PC-3 (cell line): ENCODE measurements around the gene PRDM5. TPM values are rescaled to one million over a fixed set of nuclear protein-coding genes. Genes with fewer than 3 reads are reported as not detected.

Experiments used
- ATAC-seq: fragments of 200-7000 bp; cut with Tn5 transposase; 2 replicates; pipeline ENCODE4 v1.9.1; 2020; ENCODE audit warnings: mild to moderate bottlenecking, moderate library complexity
- BruUV-seq: library from RNA; stranded (reverse); fragments of 400-500 nt; replicated peaks from 2 replicates; lab custom pipeline; 2021; lab: Mats Ljungman, UMichigan
- CTCF ChIA-PET: fragments of 300-600 bp; sonication (Branson Sonifier 250); formaldehyde crosslinking; loops from one replicate; lab custom pipeline; 2022; ENCODE audit warnings: antibody characterized with exemption; lab: Charles Lee
- POLR2A ChIA-PET: fragments of 300-600 bp; sonication (Branson Sonifier 250); formaldehyde crosslinking; loops from one replicate; lab custom pipeline; 2022; ENCODE audit warnings: antibody characterized with exemption; ENCODE audit not compliant: unreplicated experiment; lab: Charles Lee
- DNase-seq: peaks from one replicate; pipeline ENCODE4 v3.0.0-alpha.2; 2015
- H2AFZ ChIP-seq: fragments of 300-600 bp; sonication (generic); 2 replicates; pipeline ENCODE4 v1.6.0; 2016; ENCODE audit warnings: antibody characterized with exemption, low read length
- H3F3A ChIP-seq: fragments of 300-600 bp; sonication (generic); one replicate; pipeline ENCODE4 v1.6.0; 2017; ENCODE audit warnings: antibody characterized with exemption, low read length, control low read depth, mild to moderate bottlenecking; ENCODE audit not compliant: unreplicated experiment
- H3K27ac ChIP-seq: fragments of 300-600 bp; sonication (generic); 2 replicates; pipeline ENCODE4 v1.5.1; 2016; ENCODE audit warnings: mild to moderate bottlenecking, low read length
- H3K27me3 ChIP-seq: fragments of 300-600 bp; sonication (generic); 2 replicates; pipeline ENCODE4 v1.6.1; 2016; ENCODE audit warnings: low read length, mixed read lengths
- H3K36me3 ChIP-seq: fragments of 300-600 bp; sonication (generic); 2 replicates; pipeline ENCODE4 v1.6.1; 2016; ENCODE audit warnings: low read depth, mixed run types, low read length, mixed read lengths
- H3K4me1 ChIP-seq: fragments of 300-600 bp; sonication (generic); 2 replicates; pipeline ENCODE4 v1.5.1; 2016; ENCODE audit warnings: low read length; ENCODE audit not compliant: insufficient read depth
- H3K4me2 ChIP-seq: fragments of 300-600 bp; sonication (generic); 2 replicates; pipeline ENCODE4 v1.6.0; 2016; ENCODE audit warnings: low read length
- H3K4me3 ChIP-seq: fragments of 300-600 bp; sonication (generic); 2 replicates; pipeline ENCODE4 v1.5.1; 2016; ENCODE audit warnings: mild to moderate bottlenecking, low read length, mixed read lengths
- H3K79me2 ChIP-seq: fragments of 300-600 bp; sonication (generic); 2 replicates; pipeline ENCODE4 v1.6.1; 2017; ENCODE audit warnings: low read length, mixed read lengths
- H3K9ac ChIP-seq: fragments of 300-600 bp; sonication (generic); 2 replicates; pipeline ENCODE4 v1.6.0; 2016; ENCODE audit warnings: mild to moderate bottlenecking, low read length
- H3K9me2 ChIP-seq: fragments of 300-600 bp; sonication (generic); replicated peaks from 2 replicates; pipeline ENCODE4 v1.6.1; 2016; ENCODE audit warnings: mixed run types, low read length, mixed read lengths
- H3K9me3 ChIP-seq: fragments of 300-600 bp; sonication (generic); 2 replicates; pipeline ENCODE4 v1.6.1; 2016; ENCODE audit warnings: low read length, mixed read lengths
- H4K20me1 ChIP-seq: fragments of 300-600 bp; sonication (generic); 2 replicates; pipeline ENCODE4 v1.6.1; 2016; ENCODE audit warnings: low read length, mixed read lengths
- EZH2 ChIP-seq: fragments of 300-600 bp; sonication (generic); IDR thresholded peaks from one replicate; pipeline ENCODE4 v1.6.1; 2017; ENCODE audit warnings: antibody characterized with exemption, mild to moderate bottlenecking, low read length; ENCODE audit not compliant: unreplicated experiment
- EZH2phosphoT487 ChIP-seq: fragments of 300-600 bp; sonication (generic); IDR thresholded peaks from 2 replicates; pipeline ENCODE4 v1.6.1; 2018; ENCODE audit warnings: mild to moderate bottlenecking, antibody characterized with exemption, low read length, borderline replicate concordance
- intact Hi-C: fragments of 100-400 bp; cut with micrococcal nuclease; formaldehyde crosslinking; loops from 2 replicates; pipeline ENCODE4 v1.9.0; 2023
- total RNA-seq: library from RNA; depleted of rRNA; stranded (reverse); fragments of >200 nt; gene quantifications from 2 replicates; pipeline ENCODE4 v1.2.3, GENCODE V29; 2014
- TF ChIP-seq, protein P1 (sequence below): fragments of 300-600 bp; sonication (generic); conservative IDR thresholded peaks from 2 replicates; pipeline ENCODE4 v1.5.1; 2017; ENCODE audit warnings: antibody characterized with exemption, low read depth, mild to moderate bottlenecking, low read length

The PRDM5 gene
- total RNA-seq, 1 experiment from 2014 or later = 2.4 TPM

DNA sequence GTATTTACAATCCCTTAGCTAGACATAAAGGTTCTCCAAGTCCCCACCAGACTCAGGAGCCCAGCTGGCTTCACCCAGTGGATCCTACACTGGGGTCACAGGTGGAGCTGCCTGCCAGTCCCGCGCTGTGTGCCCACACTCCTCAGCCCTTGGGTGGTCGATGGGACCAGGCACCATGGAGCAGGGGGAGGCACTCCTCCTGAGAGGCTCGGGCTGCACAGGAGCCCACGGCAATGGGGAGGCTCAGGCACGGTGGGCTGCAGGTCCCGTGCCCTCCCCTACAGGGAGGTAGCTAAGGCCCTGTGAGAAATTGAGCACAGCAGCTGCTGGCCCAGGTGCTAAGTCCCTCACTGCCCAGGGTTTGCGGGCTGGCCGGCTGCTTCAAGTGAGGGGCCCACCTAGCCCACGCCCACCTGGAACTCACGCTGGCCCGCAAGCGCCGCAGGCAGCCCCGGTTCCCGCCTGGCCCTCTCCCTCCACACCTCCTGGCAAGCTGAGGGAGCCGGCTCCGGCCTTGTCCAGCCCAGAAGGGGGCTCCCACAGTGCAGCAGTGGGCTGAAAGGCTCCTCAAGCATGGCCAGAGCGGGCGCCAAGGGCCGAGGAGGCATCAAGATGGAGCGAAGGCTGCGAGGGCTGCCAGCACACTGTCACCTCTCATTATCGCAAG, 113.9 kb downstream of the PRDM5 start:
- ChIA-PET CTCF (no interaction called here), POLR2A (no interaction called here)
- Histone ChIP-seq H3K9me2 (no peaks in the 10 kb centered on the region), H3K79me2 (no peaks in the 10 kb centered on the region), H3K4me3 (no peak overlapping the region), H3K4me1 (no peaks in the 10 kb centered on the region), H3K9ac (no peak overlapping the region), H3K27me3 (no peaks in the 10 kb centered on the region), H2AFZ (no peak overlapping the region), H3K36me3 (no peaks in the 10 kb centered on the region), H3K4me2 (no peak overlapping the region), H3F3A (no peaks in the 10 kb centered on the region), H3K27ac (no peak overlapping the region), H3K9me3 (no peaks in the 10 kb centered on the region), H4K20me1 (no peaks in the 10 kb centered on the region)
- intact Hi-C loops = no loop called here
- no TSS peak for BruUV-seq
- DNase-seq = no peak
- TF ChIP-seq EZH2 = no peak
- TF ChIP-seq, protein P1, sequence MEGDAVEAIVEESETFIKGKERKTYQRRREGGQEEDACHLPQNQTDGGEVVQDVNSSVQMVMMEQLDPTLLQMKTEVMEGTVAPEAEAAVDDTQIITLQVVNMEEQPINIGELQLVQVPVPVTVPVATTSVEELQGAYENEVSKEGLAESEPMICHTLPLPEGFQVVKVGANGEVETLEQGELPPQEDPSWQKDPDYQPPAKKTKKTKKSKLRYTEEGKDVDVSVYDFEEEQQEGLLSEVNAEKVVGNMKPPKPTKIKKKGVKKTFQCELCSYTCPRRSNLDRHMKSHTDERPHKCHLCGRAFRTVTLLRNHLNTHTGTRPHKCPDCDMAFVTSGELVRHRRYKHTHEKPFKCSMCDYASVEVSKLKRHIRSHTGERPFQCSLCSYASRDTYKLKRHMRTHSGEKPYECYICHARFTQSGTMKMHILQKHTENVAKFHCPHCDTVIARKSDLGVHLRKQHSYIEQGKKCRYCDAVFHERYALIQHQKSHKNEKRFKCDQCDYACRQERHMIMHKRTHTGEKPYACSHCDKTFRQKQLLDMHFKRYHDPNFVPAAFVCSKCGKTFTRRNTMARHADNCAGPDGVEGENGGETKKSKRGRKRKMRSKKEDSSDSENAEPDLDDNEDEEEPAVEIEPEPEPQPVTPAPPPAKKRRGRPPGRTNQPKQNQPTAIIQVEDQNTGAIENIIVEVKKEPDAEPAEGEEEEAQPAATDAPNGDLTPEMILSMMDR = no peak
- no peak for TF ChIP-seq EZH2phosphoT487
- no peak for ATAC-seq

DNA sequence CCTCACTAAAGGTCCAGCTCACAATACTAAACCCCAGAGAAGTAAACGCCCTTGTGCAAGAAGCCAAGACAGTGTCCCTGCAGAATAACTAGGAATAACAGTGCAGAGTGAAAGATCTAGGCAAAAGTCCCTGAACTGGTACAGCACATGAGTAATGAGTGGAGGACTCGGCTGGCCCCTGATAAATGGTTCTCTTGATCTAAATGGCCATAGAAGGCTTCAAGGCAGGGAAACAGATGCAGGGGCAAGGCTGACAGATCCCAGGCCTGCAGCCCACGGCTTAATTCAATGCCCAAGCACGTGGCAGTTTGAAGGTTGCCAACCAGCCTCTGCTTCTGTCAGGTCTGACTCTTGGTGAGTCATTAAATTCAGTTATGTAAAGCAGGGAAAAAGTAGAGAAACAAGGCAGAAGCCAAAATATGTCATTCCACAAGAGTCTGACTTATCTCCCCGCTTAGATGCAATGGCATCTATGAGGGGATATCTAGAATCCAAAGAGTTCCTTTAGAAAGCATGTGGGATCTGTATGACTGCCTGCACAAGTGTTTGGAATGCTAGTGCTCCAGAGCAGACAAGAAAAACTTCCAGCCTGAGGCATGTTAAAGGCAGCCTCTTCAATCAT, 121.3 kb downstream of the PRDM5 start:
- Histone ChIP-seq H3K4me1 (no peaks in the 10 kb centered on the region), H3K27me3 (no peaks in the 10 kb centered on the region), H3K9ac (no peak overlapping the region), H3K9me2 (no peaks in the 10 kb centered on the region), H3K9me3 (no peaks in the 10 kb centered on the region), H2AFZ (no peak overlapping the region), H3K27ac (no peak overlapping the region), H3F3A (no peaks in the 10 kb centered on the region), H3K79me2 (no peaks in the 10 kb centered on the region), H3K4me2 (no peak overlapping the region), H3K36me3 (no peaks in the 10 kb centered on the region), H3K4me3 (no peak overlapping the region), H4K20me1 (no peaks in the 10 kb centered on the region)
- ATAC-seq (peak; percentile 42; the same call in 1 of the 2 replicates), DNase-seq (no peak)
- TF ChIP-seq EZH2 (no peak), EZH2phosphoT487 (no peak)
- TF ChIP-seq, protein P1 = no peak
- intact Hi-C loops = no loop called here
- no TSS peak for BruUV-seq
- ChIA-PET POLR2A (no interaction called here), CTCF (no interaction called here)

DNA sequence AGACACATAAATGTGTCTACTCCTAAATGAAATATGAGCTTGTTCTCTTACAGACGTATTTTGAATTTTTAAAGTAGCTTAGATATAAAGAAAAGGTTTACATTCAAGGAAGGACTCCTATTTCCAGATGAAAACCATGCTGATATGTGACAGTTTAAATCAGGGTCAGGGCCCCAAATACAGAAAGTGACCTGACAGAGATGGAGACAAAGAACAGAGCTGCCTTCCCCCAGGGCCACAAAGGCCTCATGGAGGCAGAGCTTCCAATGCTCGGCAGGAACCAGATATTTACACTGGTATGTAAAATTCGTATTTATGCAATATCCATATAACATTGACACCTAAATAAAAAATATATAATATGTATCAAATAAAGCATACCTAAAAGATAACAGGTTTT, 124.0 kb downstream of the PRDM5 start:
- no peaks in the 10 kb centered on the region for H3K79me2 ChIP-seq
- H3K4me3 ChIP-seq = no peak overlapping the region
- DNase-seq = no peak
- H3K27me3 ChIP-seq = no peaks in the 10 kb centered on the region
- H3K27ac ChIP-seq = no peak overlapping the region
- H3K9me3 ChIP-seq = no peaks in the 10 kb centered on the region
- TF ChIP-seq EZH2phosphoT487 = no peak
- TF ChIP-seq, protein P1 = no peak
- no peak for TF ChIP-seq EZH2
- CTCF ChIA-PET = interaction anchor here (0.6 kb wide), 1 partner anchor 323 kb away, joined by 4 read pairs; no protein-coding TSS in a partner anchor
- no peaks in the 10 kb centered on the region for H3F3A ChIP-seq
- no peaks in the 10 kb centered on the region for H4K20me1 ChIP-seq
- intact Hi-C loops = no loop called here
- no peak overlapping the region for H2AFZ ChIP-seq
- H3K4me2 ChIP-seq = no peak overlapping the region
- no peaks in the 10 kb centered on the region for H3K9me2 ChIP-seq
- no peaks in the 10 kb centered on the region for H3K36me3 ChIP-seq
- POLR2A ChIA-PET = no interaction called here
- H3K4me1 ChIP-seq = no peaks in the 10 kb centered on the region
- no TSS peak for BruUV-seq
- ATAC-seq = no peak
- no peak overlapping the region for H3K9ac ChIP-seq
